Uterus (tissue), 4 donors: ENCODE data around the gene TCTA. TPM values are rescaled to one million over a fixed set of nuclear protein-coding genes. Genes with fewer than 3 reads are reported as not detected.

Experiments
- DNase-seq, 2 donors: peaks; one replicate each; pipeline ENCODE4 v3.0.0-alpha.2; 2019 to 2020
- H3K27ac ChIP-seq, 2 donors: fragments of 200-600 bp; sonication (generic); 1 replicate in 1 of 2; 2 replicates in 1 of 2; pipeline ENCODE4 v1.5.1; 2016 to 2018
- H3K27me3 ChIP-seq, 2 donors: fragments of 200-600 bp; sonication (generic); one replicate each; pipeline ENCODE4 v1.5.1; 2018 to 2019; ENCODE audit warnings: control low read depth in 1 of 2
- H3K36me3 ChIP-seq, 2 donors: fragments of 200-600 bp; sonication (generic); one replicate each; pipeline ENCODE4 v1.5.1; 2019; ENCODE audit warnings: control low read depth in 1 of 2
- H3K4me1 ChIP-seq, 2 donors: fragments of 200-600 bp; sonication (generic); one replicate each; pipeline ENCODE4 v1.5.1; 2018 to 2019; ENCODE audit warnings: control low read depth in 1 of 2
- H3K4me3 ChIP-seq, 2 donors: fragments of 200-600 bp; sonication (generic); 1 replicate in 1 of 2; 2 replicates in 1 of 2; pipeline ENCODE4 v1.5.1; 2018 to 2019; ENCODE audit warnings: mild to moderate bottlenecking in 1 of 2
- H3K9me3 ChIP-seq, 2 donors: fragments of 200-600 bp; sonication (generic); one replicate each; pipeline ENCODE4 v1.5.1; 2019; ENCODE audit warnings: control low read depth in 1 of 2
- CTCF ChIP-seq, 4 experiments: fragments of 200-600 bp in 2 of 4; fragments of 450-650 bp in 2 of 4; sonication (generic) in 2 of 4; IDR thresholded peaks; one replicate each; pipeline ENCODE4 v1.5.1; 2016 to 2019; ENCODE audit warnings: antibody characterized with exemption in 4 of 4, mild to moderate bottlenecking in 2 of 4, moderate library complexity in 1 of 4
- POLR2A ChIP-seq, 2 donors: fragments of 450-650 bp; IDR thresholded peaks; one replicate each; pipeline ENCODE4 v1.6.1; 2016; ENCODE audit warnings: antibody characterized with exemption in 2 of 2, mild to moderate bottlenecking in 1 of 2, moderate library complexity in 1 of 2
- intact Hi-C: fragments of 100-400 bp; cut with DNase I; formaldehyde crosslinking; loops from one replicate; pipeline ENCODE4 v1.15.1; 2023; ENCODE audit warnings: low total_unique reads
- total RNA-seq, 4 donors: library from RNA; depleted of rRNA in 3 of 4; stranded (reverse); fragments of >200 nt in 3 of 4; gene quantifications; one replicate each; pipeline versions ENCODE4 v1.1.0 to v1.2.4, GENCODE V29; 2014 to 2023
- donor health status: DM: yes; HTN: yes; CAD: no.

The TCTA gene
- total RNA-seq, 4 donors from 2014 or later = 2.1 to 26.0 (median 18.7) TPM

- H3K9me3 ChIP-seq = no peaks in the 10 kb centered on the region
- no peak for DNase-seq
- no peak overlapping the region for H3K4me3 ChIP-seq
- no peaks in the 10 kb centered on the region for H3K4me1 ChIP-seq
- no peak for TF ChIP-seq CTCF (IDR thresholded peaks at IDR 0.05)
- no peak for TF ChIP-seq POLR2A (IDR thresholded peaks at IDR 0.05)
- H3K36me3 ChIP-seq = no peaks in the 10 kb centered on the region
- H3K27me3 ChIP-seq = no peaks in the 10 kb centered on the region
- H3K27ac ChIP-seq = no peak overlapping the region
- intact Hi-C loops = no loop called here
These were observed 49.4 kb downstream of the TCTA start for GRCh38 chr3:49461443-49462171.

GRCh38 chr3:49462222-49462621 lies 50.0 kb downstream of the TCTA start:
- Histone ChIP-seq H3K27me3 (no peaks in the 10 kb centered on the region), H3K36me3 (no peaks in the 10 kb centered on the region), H3K27ac (no peak overlapping the region), H3K9me3 (no peaks in the 10 kb centered on the region), H3K4me3 (no peak overlapping the region), H3K4me1 (no peaks in the 10 kb centered on the region)
- DNase-seq = no peak
- no peak for TF ChIP-seq POLR2A (IDR thresholded peaks at IDR 0.05)
- no peak for TF ChIP-seq CTCF (IDR thresholded peaks at IDR 0.05)
- intact Hi-C loops = no loop called here

- intact Hi-C loops = no loop called here
- no peak for DNase-seq
These were observed 53.2 kb downstream of the TCTA start for GRCh38 chr3:49465270-49466034.

More at GRCh38 chr3:49465270-49466034, 53.2 kb downstream of the TCTA start:
- Histone ChIP-seq H3K36me3 (no peaks in the 10 kb centered on the region), H3K9me3 (no peaks in the 10 kb centered on the region), H3K27ac (no peak overlapping the region), H3K4me3 (no peak overlapping the region), H3K4me1 (peaks cover 0 to 4% of the 10 kb centered on the region in 2 donors), H3K27me3 (no peaks in the 10 kb centered on the region)
- TF ChIP-seq POLR2A (IDR thresholded peaks at IDR 0.05) (no peak), CTCF (IDR thresholded peaks at IDR 0.05) (no peak)

Other genes with a start within 250 kb of the TCTA start
- gene CCDC71, start 246.1 kb upstream of the TCTA start, total RNA-seq = 10 to 100 TPM in 3 of 4 donors, 1 to 10 TPM in 1; 9.2 to 58.2 (median 31.3) TPM
- 10 to 100 TPM in 3 of 4 donors, 1 to 10 TPM in 1; 7.7 to 67.6 (median 39.4) TPM for gene KLHDC8B, start 240.8 kb upstream of the TCTA start, total RNA-seq
- gene C3orf62, start 135.2 kb upstream of the TCTA start, total RNA-seq = 1 to 10 TPM; 1.5 to 9.0 (median 4.9) TPM
- gene USP4, start 72.4 kb upstream of the TCTA start, total RNA-seq = 10 to 100 TPM in 3 of 4 donors, 1 to 10 TPM in 1; 9.2 to 78.3 (median 28.8) TPM
- 100 to 1,000 TPM in 2 of 4 donors, 10 to 100 TPM in 2; 40.2 to 450 (median 81.2) TPM for gene GPX1, start 54.1 kb upstream of the TCTA start, total RNA-seq
- 100 to 1,000 TPM; 282 to 493 (median 419) TPM for gene RHOA, start 447 bp upstream of the TCTA start, total RNA-seq
- 10 to 100 TPM in 3 of 4 donors, 1 to 10 TPM in 1; 1.5 to 17.9 (median 14.0) TPM for gene AMT, start 10.1 kb downstream of the TCTA start, total RNA-seq
- 10 to 100 TPM in 1 of 4 donors, 1 to 10 TPM in 3; 4.4 to 23.4 (median 6.8) TPM for gene NICN1, start 16.9 kb downstream of the TCTA start, total RNA-seq
- 10 to 100 TPM; 34.3 to 76.4 (median 48.1) TPM for gene DAG1, start 57.8 kb downstream of the TCTA start, total RNA-seq
- gene BSN, start 142.1 kb downstream of the TCTA start, total RNA-seq = under 1 TPM; 0.29 to 0.95 (median 0.60) TPM